Measurements from ENCODE around the gene PIGN. TPM values are rescaled to one million over a fixed set of nuclear protein-coding genes. Genes with fewer than 3 reads are reported as not detected.

PIGN gene
- total and polyA plus RNA-seq, 2 of the 8 experiments (the other 6 are each of a cell fraction or from before 2014, with no cell fraction given), result 20.9 to 26.3 TPM

- Histone ChIP-seq H3K23ac (ENCODE audit: insufficient read length) (no peak overlapping the region), H3K27ac (ENCODE audit: low read depth, low read length) (no peak overlapping the region), H3K23me2 (ENCODE audit: low read depth, low read length) (no peaks in the 10 kb centered on the region), H2BK120ac (replicated peaks; ENCODE audit: low read depth, low read length) (no peak overlapping the region), H3K27me3 (replicated peaks in 1 of 4; ENCODE audit: control insufficient read depth in 3 of 4, extremely low read depth in 1 of 4, insufficient read depth in 3 of 4, low read length in 3 of 4) (no peaks in the 10 kb centered on the region), H2BK5ac (ENCODE audit: low read depth, low read length) (no peak overlapping the region), H3K14ac (ENCODE audit: insufficient read length) (no peak overlapping the region), H3K36me3 (ENCODE audit: control insufficient read depth in 2 of 4, insufficient read depth in 4 of 4, low read length in 3 of 4) (no peaks in the 10 kb centered on the region), H3K4ac (replicated peaks; ENCODE audit: insufficient read length, low read depth, low read length) (no peak overlapping the region), H3K56ac (replicated peaks; ENCODE audit: insufficient read length, low read depth, low read length) (no peak overlapping the region), H3K9me3 (ENCODE audit: insufficient read depth in 2 of 2, low read depth in 1 of 2, low read length in 1 of 2) (no peaks in the 10 kb centered on the region), H3K79me2 (ENCODE audit: control insufficient read depth in 1 of 2, insufficient read depth in 2 of 2, low read length in 2 of 2) (no peaks in the 10 kb centered on the region), H3K4me2 (ENCODE audit: insufficient read depth in 1 of 2, low read depth in 2 of 2, low read length in 2 of 2) (no peak overlapping the region), H2BK20ac (ENCODE audit: low read length) (no peak overlapping the region), H4K8ac (ENCODE audit: extremely low read depth, insufficient read depth, low read length) (no peak overlapping the region), H3K18ac (ENCODE audit: extremely low read depth, low read length) (no peak overlapping the region), H2BK15ac (ENCODE audit: low read length) (no peak overlapping the region), H4K91ac (replicated peaks; ENCODE audit: insufficient read length, low read length) (no peak overlapping the region), H2AFZ (ENCODE audit: low read length) (no peak overlapping the region), H2AK5ac (ENCODE audit: low read depth, low read length) (no peak overlapping the region), H4K20me1 (replicated peaks in 1 of 2; ENCODE audit: control insufficient read depth in 1 of 2, insufficient read depth in 2 of 2, low read length in 2 of 2) (no peaks in the 10 kb centered on the region), H3K4me3 (ENCODE audit: extremely low read depth in 1 of 4, insufficient read depth in 2 of 4, low read depth in 3 of 4, low read length in 4 of 4) (no peak overlapping the region), H3K79me1 (ENCODE audit: low read depth, low read length) (no peaks in the 10 kb centered on the region), H3K9ac (replicated peaks in 1 of 4; ENCODE audit: extremely low read depth in 1 of 4, low read depth in 3 of 4, low read length in 3 of 4) (no peak overlapping the region), H2BK12ac (ENCODE audit: low read depth, low read length) (no peak overlapping the region), H4K5ac (ENCODE audit: insufficient read length, low read depth, low read length) (no peak overlapping the region), H3K4me1 (replicated peaks in 1 of 4; ENCODE audit: control insufficient read depth in 3 of 4, insufficient read depth in 4 of 4, low read length in 3 of 4) (no peaks in the 10 kb centered on the region)
- DNase-seq (ENCODE audit: low read depth in 1 of 2, low spot score in 2 of 2) (no peak), FAIRE-seq (no peak)
- whole genome bisulfite sequencing, 2 experiments (ENCODE audit: extremely low coverage in 1 of 2, insufficient coverage in 1 of 2, insufficient read length in 1 of 2, insufficient replicate concordance in 2 of 2, low coverage in 1 of 2, low lambda C conversion rate in 2 of 2, missing lambda C conversion rate in 1 of 2), result 95% methylated on average over 6 of the region's 6 CpGs; no CpG with 5 or more reads in 1 of the 2 experiments
- POLR2A ChIA-PET (ENCODE audit: partially characterized antibody), result interaction anchor here (0.6 kb wide), 1 partner anchor 10 kb away, joined by 3 read pairs; no protein-coding TSS in a partner anchor
- CTCF ChIA-PET (ENCODE audit: partially characterized antibody), result interaction anchor here (1.1 to 1.3 kb wide), 2 partner anchors 93 to 137 kb away, joined by 3 to 4 read pairs; no protein-coding TSS in a partner anchor
- TF ChIP-seq SIN3A (conservative IDR thresholded peaks at IDR 0.05 in 1 of 2, IDR thresholded peaks at IDR 0.05 in 1 of 2; ENCODE audit: low read depth in 1 of 2, low read length in 2 of 2) (no peak), HDAC6 (IDR thresholded peaks at IDR 0.05; ENCODE audit: low read depth, low read length) (no peak), RAD21 (IDR thresholded peaks at IDR 0.05 in 1 of 2, conservative IDR thresholded peaks at IDR 0.05 in 1 of 2; ENCODE audit: low read depth in 2 of 2, low read length in 2 of 2) (no peak), SP4 (IDR thresholded peaks at IDR 0.05; ENCODE audit: low read length) (no peak), RNF2 (IDR thresholded peaks at IDR 0.05; ENCODE audit: borderline replicate concordance, low read depth, low read length, missing control alignments, poor library complexity, severe bottlenecking) (no peak), CHD2 (IDR thresholded peaks at IDR 0.05; ENCODE audit: low read length) (no peak), CBX8 (IDR thresholded peaks at IDR 0.05; ENCODE audit: borderline replicate concordance, low read depth, low read length) (no peak), SRF (IDR thresholded peaks at IDR 0.05; ENCODE audit: low read depth, low read length) (no peak), SAP30 (IDR thresholded peaks at IDR 0.05; ENCODE audit: insufficient read depth, insufficient replicate concordance, low read length) (no peak), TBP (IDR thresholded peaks at IDR 0.05; ENCODE audit: low read depth, low read length) (no peak), POU5F1 (IDR thresholded peaks at IDR 0.05; ENCODE audit: low read depth, low read length) (no peak), CHD1 (IDR thresholded peaks at IDR 0.05; ENCODE audit: low read depth, low read length) (no peak)
Observed at GRCh38 chr18:62037989-62038778, 148.7 kb downstream of the PIGN start.

All from H1 (cell line).